ENCODE results near the gene RBM34.
A peak's percentile ranks its signal among the peaks of the same experiment; 100 is the strongest.

RBM34 gene

GRCh38 chr1:235151033-235151432, 10.0 kb downstream of the RBM34 start:
- DNase-seq: no peak

- DNase-seq: no peak
These were observed 11.2 kb downstream of the RBM34 start for GRCh38 chr1:235149824-235150223.

GRCh38 chr1:235147269-235147668, 13.8 kb downstream of the RBM34 start:
- DNase-seq: no peak

GRCh38 chr1:235145639-235146038, 15.4 kb downstream of the RBM34 start:
- no peak for DNase-seq

GRCh38 chr1:235142991-235143390, 18.1 kb downstream of the RBM34 start:
- no peak for DNase-seq

- DNase-seq: no peak
These were observed 21.7 kb downstream of the RBM34 start for GRCh38 chr1:235139315-235139714.

- no peak for DNase-seq
These were observed 22.2 kb downstream of the RBM34 start for GRCh38 chr1:235138821-235139220.

GRCh38 chr1:235136111-235136510, 24.9 kb downstream of the RBM34 start:
- DNase-seq: no peak

- no peak for DNase-seq
These were observed 26.9 kb downstream of the RBM34 start for GRCh38 chr1:235134171-235134570.

GRCh38 chr1:235133086-235133485, 28.0 kb downstream of the RBM34 start:
- no peak for DNase-seq

GRCh38 chr1:235131961-235132360, 29.1 kb downstream of the RBM34 start:
- no peak for DNase-seq

GRCh38 chr1:235130766-235131270, 30.2 kb downstream of the RBM34 start:
- DNase-seq: no peak

GRCh38 chr1:235129774-235130570, 31.1 kb downstream of the RBM34 start:
- DNase-seq: no peak

- DNase-seq: peak; percentile 94
These were observed 32.4 kb downstream of the RBM34 start, which contains the start of gene TOMM20 for GRCh38 chr1:235128456-235129328. Gene TOMM20, minus strand, starts transcription at chr1:235128837. Its CDS starts 122 bp downstream, at chr1:235128715.

GRCh38 chr1:235127732-235128455, 33.2 kb downstream of the RBM34 start:
- DNase-seq: no peak

GRCh38 chr1:235127203-235127602, 33.8 kb downstream of the RBM34 start:
- DNase-seq: no peak

GRCh38 chr1:235124665-235125064, 36.4 kb downstream of the RBM34 start:
- no peak for DNase-seq

GRCh38 chr1:235124111-235124510, 36.9 kb downstream of the RBM34 start:
- DNase-seq: no peak

GRCh38 chr1:235122348-235122747, 38.7 kb downstream of the RBM34 start:
- DNase-seq: no peak

- DNase-seq: no peak
These were observed 47.7 kb downstream of the RBM34 start for GRCh38 chr1:235113183-235113917.

- DNase-seq: no peak
These were observed 48.5 kb downstream of the RBM34 start for GRCh38 chr1:235112297-235113182.

All from KG1 (cell line).